ENCODE measurements around the gene KRTAP10-10.
"Not testable (repeated sequence)": the region's sequence is repeated elsewhere in the genome, so short reads cannot be mapped to it uniquely, and the experiment has no call there.

The KRTAP10-10 gene

DNA sequence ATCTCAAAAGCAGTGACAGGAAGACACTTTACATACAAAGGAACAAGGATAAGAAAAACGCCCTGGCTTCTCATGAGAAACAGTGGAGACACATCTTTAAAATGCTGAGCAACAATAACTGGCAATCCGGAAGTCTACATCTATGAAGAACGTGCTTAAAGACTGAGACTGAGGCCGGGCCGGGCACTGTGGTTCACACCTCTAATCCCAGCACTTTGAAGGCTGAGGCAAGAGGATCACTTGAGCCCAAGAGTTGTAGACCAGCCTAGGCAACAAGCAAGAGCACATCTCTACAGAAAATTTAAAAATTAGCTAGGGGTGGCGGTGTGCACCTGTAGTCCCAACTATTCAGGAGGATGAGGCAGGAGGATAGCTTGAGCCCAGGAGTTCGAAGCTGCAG is 46.9 kb downstream of the KRTAP10-10 start:
- DNase-seq (ENCODE audit: low spot score): no peak

- DNase-seq (ENCODE audit: low spot score): no peak
These were observed 47.3 kb downstream of the KRTAP10-10 start for GRCh38 chr21:44684483-44684882.

- not testable (repeated sequence) for DNase-seq (ENCODE audit: low spot score)
These were observed 47.9 kb downstream of the KRTAP10-10 start for GRCh38 chr21:44685050-44685449.

GRCh38 chr21:44686000-44686781 is 49.0 kb downstream of the KRTAP10-10 start:
- no peak for DNase-seq (ENCODE audit: low spot score)

DNA sequence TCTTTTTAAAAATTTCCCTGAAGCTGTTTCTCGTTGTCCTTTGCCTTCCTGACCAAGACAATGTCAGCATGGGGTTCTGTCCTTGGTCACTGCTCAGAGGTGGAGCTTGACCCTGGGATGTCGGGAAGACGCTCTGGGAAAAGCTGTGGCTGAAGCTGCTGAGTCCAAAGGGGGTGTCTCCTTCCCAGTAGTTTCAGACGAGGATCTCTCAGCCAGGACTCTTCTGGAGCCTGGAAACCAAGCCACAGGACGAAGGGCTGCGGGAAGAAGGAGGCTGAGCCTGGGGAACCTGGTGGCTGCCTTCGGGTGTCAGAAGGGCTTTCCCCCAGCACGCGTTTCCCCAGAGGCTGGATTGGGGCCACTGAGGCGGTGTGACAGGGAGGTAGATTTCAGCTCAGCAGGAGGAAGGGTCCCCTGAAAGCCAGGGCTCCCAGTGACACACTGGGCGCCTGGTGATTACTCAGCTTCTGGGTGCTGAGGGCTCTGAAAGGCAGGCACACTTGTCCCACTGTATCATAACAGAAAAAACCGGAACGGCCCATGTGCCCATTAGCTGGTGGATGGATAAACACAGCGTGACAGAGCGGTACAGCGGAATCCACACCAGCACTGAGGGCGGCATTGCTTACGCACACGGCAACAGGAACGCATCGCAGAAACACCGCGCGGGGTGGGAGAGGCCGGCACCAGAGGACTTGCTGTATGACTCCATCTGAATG is 49.8 kb downstream of the KRTAP10-10 start:
- DNase-seq (ENCODE audit: low spot score): no peak

DNA sequence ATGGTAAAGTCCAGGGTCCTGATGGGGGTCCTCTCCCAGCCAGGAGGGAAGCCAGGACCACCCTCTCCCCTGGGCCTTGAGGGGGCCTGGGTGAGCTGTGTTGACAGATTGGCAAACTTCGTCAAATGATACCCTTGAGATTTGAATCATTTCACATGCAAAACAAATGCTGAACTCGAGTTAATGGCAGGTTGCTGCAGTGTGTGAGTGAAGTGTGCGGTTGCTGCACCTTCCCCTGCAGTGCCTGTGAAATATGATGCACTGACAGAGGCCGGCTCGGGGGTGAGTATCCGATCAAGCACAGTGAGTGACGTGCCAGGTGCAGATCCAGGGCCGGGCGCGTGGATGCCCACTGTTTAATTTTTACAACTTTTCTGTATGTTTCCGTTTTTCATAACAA is 50.5 kb downstream of the KRTAP10-10 start:
- no peak for DNase-seq (ENCODE audit: low spot score)
